Hepatic stellate cell (primary cell): ENCODE data around the gene FKBP10.
"Not testable (repeated sequence)": the region's sequence is repeated elsewhere in the genome, so short reads cannot be mapped to it uniquely, and the experiment has no call there.

Experiments used
- DNase-seq: peaks from one replicate; pipeline ENCODE4 v3.0.0; 2011; ENCODE audit warnings: low spot score

FKBP10 gene

DNA sequence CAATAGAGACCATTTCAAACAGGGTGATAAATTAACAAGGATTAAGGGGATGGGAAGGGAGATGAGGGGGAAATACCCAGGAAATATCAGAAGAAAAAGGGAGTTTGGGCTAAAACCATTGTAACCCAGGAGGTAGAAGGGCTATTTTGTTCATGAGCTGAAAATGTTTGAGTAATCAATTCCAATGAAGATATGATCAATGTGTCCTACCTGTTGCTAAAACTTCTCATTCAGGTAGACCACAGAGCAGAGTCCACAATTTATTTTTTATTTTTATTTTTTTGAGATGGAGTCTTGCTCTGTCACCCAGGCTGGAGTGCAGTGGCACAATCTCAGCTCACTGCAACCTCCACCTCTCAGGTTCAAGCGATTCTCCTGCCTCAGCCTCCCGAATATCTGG lies 26.6 kb downstream of the FKBP10 start:
- not testable (repeated sequence) for DNase-seq

DNA sequence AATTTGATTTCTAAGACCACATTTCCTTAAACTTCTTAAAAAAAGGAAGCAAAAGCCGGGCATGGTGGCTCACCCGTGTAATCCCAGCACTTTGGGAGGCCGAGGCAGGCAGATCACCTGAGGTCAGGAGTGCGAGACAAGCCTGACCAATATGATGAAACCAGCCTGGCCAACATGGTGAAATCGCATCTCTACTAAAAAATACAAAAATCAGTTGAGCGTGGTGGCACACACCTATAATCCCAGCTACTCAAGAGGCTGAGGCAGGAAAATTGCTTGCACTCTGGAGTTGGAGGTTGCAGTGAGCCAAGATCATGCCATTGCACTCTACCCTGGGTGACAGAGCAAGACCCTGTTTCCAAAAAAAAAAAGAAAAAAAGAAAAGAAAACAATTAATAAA lies 28.0 kb downstream of the FKBP10 start:
- not testable (repeated sequence) for DNase-seq

DNA sequence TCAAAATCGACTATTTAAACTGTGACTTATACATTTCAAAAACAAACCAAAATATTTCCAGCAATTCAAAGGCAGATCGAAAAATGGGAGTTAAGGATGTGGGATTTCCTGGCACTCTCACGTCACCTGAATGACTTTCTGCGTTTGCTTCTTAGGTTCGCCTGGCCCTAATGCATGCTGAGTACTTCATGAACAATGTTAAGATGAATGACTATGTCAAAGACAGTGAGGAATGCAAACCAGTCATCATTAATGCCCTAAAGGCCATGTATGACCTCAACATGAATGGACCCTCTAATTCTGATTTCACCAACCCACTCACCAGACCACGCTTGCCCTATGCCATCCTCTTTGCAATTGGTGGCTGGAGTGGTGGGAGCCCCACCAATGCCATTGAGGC lies 32.2 kb downstream of the FKBP10 start:
- DNase-seq = no peak

DNA sequence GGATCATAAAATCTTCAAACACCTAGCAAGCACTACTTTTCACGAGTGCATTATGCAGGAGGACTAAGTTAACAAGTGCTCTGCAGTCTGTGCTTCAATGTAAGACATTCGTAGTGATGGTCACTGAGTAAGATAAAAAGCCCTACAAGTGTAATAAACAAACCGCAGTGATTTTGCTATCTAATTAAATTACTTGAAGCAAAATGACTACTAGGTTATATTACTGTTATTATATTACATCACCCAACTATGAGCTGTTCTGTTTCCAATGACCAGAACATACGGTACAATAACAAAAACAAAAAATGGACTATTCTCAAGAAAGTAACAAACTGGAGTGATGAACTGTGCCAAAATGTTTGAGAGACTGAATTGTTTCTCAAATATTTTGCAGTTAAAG lies 36.0 kb downstream of the FKBP10 start:
- no peak for DNase-seq

DNA sequence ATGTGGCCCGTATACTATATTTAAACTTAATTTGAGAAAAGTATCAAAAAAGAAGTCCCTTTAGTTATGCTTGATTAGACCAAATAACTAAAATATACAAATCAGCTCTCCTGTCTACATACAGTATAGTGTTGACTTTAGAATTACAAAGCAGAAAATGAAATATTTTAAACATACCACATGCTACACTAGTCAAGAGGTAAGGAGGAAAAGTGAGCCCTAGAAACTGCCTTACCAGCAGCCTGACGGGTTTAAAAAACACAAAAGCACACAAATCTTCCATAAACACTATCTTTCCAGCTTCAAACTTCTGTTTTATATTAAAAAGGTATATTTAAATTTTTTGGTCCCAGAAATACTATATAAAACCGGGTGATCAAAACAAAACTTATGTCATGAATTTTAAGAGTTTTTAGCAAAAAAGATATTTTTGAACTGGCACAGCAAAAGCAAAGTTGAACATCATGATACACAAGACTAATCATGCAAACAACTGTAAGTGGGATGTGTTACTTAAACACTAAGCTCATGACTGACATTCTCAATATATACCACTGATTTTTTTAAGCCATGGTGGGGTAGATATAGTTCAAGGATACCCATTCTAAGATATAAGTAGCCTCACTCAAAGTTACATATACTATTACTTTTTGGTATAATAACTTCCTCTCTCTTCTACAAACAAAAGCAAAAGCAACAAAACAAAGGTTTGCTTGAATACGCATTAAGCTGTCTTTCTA lies 36.6 kb downstream of the FKBP10 start:
- DNase-seq = no peak

DNA sequence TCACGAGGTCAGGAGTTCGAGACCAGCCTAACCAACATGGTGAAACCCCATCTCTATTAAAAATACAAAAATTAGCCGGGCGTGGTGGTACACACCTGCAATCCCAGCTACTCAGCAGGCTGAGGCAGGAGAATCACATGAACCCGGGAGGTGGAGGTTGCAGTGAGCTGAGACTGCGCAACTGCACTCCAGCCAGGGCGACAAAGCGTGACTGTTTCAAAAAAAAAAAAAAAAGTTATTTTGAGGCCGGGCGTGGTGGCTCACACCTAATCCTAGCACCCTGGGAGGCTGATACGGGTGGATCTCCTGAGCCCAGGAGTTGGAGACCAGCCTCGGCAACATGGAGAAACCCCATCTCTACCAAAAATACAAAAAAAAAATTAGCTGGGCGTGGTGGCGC lies 38.6 kb downstream of the FKBP10 start:
- not testable (repeated sequence) for DNase-seq

DNA sequence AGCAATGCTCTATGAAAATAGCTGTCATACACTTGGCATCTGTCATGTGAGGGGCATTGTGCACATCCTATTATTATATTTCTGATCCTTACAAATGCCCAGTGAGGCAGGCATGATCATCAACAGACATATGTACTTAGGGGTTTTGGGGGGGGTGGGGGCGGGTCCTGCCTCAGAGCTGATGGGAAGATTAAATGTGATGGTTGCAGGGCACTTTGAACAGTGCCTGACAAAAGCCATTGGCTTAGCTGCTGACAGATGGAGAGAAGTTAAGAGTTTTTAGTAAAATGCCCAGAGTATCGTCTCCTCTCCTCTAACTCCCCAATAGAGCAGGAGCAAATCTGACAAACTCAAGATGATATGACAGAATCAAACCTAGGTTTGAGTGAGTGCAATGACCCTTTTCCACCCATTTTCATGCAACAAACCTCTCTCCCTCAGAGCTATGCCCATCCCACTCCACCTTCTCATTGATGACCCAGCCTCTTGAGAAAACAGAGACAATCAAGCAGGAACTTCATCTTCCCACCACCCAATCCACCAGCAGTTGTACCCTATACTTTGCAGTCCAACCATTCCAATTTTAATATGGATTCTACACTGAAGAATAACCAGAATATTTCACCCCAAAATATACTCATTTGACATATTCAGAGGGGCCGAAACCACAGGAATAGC lies 47.6 kb downstream of the FKBP10 start:
- no peak for DNase-seq

DNA sequence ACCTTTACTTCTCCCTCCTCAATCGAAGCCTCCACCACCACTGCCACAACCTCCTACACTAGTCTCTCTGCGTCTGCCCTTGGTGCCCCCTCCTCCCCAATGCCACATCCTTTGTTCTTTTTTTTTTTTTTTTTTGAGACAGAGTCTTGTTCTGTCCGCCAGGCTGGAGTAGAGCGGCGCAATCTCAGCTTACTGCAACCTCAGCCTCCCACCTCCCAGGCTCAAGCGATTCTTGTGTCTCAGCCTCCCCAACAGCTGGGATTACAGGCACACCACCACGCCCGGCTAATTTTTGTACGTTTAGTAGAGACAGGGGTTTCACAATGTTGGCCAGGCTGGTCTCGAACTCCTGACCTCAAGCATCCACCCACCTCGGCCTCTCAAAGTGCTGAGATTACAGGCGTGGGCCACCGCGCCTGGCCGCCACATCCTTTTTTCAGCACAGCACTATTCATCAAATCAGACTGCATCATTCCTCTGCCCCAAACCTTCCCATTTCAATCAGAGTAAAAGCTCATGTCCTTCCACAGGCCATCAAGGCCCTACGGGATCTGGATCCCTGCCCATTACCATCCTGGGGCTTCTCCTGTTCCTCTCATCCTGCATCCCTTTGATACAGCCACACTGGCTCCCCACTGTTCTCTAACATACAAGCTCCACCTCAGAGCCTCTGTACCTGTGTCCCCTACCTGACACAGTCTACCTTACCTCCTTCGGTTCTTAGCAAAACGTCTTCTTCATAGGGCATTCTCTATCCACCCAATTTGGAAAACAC lies 50.5 kb downstream of the FKBP10 start:
- no peak for DNase-seq

DNA sequence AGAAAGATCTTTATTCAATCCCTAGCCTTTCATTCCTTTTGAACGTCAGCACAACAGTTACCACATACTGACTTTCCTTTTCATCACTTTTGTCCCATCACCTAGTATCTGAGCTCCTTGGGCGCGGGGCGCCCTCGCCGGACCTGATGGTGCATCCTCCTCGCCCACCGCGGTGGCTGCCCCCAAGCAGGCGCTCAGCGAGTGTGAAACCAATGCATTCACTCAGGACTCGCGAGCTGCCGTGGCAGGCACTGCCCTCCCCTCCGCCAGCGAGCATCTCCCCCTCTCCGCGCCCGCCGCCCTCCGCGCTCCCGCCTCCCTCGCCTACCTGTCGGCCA lies 51.7 kb downstream of the FKBP10 start:
- DNase-seq = no peak

DNA sequence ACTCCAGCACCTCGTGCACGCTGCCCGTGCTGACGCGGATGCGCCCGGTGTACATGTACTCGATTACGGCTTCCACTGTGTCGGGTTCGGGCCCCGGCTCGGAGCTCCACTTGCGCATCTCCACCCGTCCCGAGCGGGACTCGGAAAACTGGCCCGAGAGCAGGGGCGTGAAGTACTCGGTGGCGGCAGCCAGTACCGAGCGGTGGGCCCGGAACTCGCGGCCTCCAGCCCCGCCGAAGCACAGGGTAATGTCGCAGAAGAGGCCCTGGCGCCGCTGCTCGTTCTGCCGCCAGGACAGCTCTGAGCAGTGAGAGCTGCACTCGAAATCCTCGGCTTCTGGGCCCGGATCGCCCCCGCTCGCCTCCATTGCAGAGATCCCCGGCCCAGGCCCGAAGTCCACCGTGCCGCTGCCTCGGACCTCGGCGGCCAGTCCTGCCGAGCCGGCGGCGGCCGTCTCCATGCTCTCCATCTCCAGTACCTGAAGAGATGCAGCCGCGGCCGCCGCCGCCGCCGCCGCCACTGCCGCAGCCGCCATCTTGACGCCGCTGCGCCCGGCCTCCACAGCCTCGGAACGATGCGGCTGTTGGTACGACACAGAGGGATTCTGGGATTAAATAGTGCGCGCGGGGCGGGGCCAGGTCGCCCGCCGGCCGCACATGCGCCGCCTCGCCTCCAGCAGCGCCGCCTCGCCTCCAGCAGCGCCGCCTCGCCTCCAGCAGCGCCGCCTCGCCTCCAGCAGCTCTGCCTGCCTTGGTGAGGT lies 52.2 kb downstream of the FKBP10 start, which contains the start of gene KLHL11:
KLHL11 (minus strand) TSS at position 588 of the 760 bp plus-strand sequence; CDS start at position 535, 53 bp downstream.
- DNase-seq = peak; percentile 94

DNA sequence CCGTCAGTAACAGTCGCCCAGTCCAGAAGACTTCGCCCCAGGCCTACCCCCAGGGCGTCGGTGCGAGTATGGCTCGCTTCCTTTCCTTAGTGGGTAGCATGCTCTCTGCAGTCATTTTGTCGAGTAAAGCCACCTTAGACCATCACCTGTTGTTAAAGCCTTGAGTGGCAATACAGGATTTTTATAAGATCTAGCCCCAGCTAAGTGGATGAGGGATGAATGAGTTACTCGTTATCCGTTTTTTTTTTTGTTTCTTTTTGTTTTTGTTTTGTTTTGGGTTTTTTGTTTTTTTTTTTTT lies 52.7 kb downstream of the FKBP10 start:
- DNase-seq = no peak

DNA sequence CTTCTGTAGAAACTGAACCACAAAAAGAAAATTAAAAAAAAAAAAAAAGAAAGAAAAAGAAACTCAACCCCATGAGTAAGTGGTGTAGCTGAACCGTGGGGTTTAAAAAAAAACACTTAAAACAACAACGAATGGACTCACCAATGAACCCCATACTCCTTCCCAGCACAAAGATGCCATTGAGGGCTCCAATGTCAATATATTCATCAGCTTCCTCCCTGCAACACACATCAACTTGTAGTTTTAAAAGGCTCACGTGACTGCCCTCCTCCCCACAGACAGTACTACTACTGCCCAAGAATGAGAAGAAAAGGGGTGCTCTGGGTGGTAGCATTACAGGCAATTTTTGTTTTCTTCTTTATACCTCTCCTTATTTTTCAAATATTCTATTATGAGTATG lies 55.8 kb downstream of the FKBP10 start:
- no peak for DNase-seq

DNA sequence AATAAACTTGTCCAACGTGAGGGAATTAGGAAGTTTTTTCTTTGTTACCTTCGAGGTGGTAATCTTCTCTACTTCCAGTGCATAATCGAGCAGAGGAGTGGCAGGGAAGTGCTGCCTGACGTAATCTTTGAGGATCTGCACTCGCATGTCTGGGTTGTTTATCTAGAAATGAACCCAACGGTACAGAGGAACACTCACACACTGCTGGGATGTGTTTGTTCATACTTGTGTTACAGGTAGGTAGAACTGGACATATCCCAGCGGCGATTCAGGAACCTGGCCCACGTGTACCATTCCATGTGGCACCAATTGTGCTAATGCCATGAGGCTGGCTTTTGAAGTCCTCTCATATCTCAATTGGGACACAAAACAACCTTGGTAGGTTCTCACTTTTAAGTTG lies 56.6 kb downstream of the FKBP10 start:
- no peak for DNase-seq

DNA sequence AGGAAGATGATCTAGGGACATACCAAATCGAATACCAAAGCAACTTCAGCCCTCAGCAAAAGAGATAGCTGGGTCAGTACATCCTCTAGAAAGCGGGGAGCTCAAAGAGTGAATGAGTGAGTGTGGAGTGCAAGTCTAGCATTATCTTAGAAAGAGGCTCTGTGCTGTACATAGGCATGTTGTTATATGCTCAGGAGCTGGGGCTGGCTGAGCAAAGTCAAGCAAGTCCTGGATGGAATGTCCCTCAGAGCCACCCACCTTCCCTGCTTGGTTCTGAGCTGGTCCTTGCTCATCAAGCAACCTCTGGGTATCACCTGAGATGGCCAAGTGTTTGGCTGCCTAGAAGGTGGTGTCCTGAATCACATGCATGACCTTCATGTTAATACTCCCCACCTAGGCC lies 57.3 kb downstream of the FKBP10 start:
- DNase-seq = no peak

DNA sequence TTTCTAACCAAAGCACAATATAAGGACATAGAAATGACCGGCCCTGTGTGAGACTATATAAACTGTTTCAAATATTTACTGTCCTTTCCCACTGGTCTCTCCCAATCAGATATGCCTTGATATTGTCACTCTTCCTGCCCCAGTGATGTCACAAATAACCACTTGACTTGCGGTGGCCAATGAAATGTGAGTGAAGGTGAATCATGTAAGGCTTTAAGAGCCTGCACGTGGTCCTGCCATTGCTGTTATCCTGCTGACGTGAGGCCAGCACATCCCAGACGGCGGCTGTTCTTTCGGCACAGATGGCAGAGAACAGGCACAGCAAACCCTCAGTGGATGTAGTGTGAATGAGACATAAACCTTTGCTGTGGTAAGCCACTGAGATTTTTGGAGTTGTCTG lies 57.8 kb downstream of the FKBP10 start:
- no peak for DNase-seq

DNA sequence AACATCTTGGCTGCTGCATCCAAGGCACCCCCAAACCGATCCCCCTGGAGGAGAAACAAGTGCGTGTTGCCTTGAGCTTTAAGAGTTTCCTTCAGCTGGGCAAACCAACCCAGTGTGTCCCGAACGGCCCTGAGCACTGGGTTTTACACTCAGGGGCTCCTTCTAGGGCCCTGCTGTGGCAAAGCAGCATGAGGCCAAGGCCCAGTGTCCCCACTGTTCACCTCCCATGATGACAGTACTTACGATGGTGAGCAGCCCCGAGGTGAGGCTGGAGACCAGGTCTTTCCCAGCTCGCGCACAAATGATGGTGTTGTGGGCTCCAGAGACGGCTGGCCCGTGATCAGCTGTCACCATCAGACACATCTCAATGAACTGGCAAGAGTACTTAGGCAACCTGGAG lies 59.0 kb downstream of the FKBP10 start:
- no peak for DNase-seq
